NCI-H82 treated with DMSO at 0.1 percent for 48 hours (cell line): ENCODE measurements around the gene EHMT2.
"Not testable (repeated sequence)": the region's sequence is repeated elsewhere in the genome, so short reads cannot be mapped to it uniquely, and the experiment has no call there.

Experiments
- DNase-seq: peaks from one replicate; lab custom pipeline; 2025; ENCODE audit not compliant: unreplicated experiment; lab: John Stamatoyannopoulos, UW

EHMT2 gene

DNA sequence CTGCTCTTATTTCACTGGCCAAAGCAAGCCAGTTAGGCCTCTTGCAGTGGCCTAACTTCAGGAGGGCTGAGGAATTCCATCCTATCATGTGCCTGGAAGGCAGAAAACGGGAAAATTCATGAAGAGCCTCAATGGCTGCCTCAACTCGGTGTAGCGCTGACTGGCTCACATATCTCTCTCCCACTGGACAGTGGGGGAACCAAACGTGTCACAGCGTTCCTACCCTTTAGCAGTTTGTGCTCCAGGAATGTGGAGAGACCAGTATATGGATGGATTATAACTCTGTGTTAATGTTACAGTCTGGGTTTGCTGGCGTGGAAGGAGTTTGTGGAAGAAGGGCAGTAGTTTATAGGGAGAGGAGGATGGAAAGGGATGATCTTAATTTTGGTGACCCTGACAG is 18.3 kb upstream of the EHMT2 start:
- DNase-seq: no peak

DNA sequence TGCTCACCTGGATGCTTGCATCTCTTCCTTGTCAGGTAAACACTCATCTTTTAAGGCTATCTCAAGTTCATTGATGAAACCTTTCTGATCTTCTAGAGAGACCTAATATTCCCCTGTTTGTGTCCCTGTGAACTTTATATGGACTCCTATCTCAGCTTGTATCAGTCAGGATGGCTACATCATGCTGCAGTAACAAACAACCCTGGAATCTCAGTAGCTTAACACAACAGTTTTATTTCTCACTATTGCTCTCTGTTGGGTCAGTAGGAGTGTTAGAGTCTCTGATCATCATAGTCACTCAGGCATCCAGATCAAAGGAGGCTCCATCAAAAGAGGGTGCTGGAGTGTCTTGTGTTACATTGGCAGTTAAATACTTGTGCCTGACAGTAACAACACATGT is 17.9 kb upstream of the EHMT2 start:
- DNase-seq: no peak

GRCh38 chr6:31911826-31912585 is 14.5 kb upstream of the EHMT2 start:
- no peak for DNase-seq

GRCh38 chr6:31909298-31909697 is 11.8 kb upstream of the EHMT2 start:
- not testable (repeated sequence) for DNase-seq

GRCh38 chr6:31908791-31909190 is 11.3 kb upstream of the EHMT2 start:
- no peak for DNase-seq

DNA sequence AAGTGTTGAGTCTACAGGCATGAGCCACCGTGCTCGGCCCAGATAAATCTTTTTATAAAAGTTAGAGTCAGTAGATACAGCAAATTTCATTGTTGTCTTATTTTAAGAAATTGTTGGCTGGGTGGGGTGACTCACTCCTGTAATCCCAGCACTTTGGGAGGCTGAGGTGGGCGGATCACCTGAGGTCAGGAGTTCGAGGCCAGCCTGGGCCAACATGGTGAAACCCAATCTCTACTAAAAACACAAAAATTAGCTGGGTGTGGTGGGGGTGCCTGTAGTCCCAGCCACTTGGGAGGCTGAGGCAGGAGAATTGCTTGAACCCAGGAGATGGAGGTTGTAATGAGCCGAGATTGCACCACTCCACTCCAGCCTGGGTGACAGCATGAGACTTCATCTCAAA is 10.8 kb upstream of the EHMT2 start:
- not testable (repeated sequence) for DNase-seq

DNA sequence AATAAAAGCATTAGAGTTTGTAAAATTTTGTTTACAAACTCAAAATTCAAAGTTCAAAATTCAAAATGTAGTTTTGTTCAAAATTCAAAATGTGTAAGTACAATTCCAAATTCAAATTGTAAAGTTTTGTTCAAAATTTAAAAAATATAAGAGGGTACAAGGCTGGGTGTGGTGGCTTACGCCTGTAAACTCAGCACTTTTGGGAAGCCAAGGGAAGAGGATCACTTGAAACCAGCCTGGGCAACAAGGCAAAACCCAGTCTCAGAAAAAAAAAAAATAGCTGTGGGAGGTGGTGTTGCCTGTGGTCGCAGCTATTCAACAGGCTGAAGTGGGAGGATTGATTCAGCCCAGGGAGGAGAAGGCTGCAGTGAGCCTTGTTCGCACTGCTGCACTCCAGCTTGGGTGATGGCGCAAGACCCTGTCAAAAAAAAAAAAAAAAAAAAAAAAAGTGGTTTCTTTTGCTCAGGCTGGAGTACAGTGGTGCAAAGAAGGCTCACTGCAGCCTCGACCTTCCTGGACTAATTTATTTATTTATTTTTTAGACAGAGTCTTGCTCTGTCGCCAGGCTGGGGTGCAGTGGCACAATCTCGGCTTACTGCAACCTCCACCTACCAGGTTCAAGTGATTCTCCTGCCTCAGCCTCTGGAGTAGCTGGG is 9.8 kb upstream of the EHMT2 start:
- DNase-seq: no peak

GRCh38 chr6:31906727-31907126 is 9.2 kb upstream of the EHMT2 start:
- DNase-seq: not testable (repeated sequence)

DNA sequence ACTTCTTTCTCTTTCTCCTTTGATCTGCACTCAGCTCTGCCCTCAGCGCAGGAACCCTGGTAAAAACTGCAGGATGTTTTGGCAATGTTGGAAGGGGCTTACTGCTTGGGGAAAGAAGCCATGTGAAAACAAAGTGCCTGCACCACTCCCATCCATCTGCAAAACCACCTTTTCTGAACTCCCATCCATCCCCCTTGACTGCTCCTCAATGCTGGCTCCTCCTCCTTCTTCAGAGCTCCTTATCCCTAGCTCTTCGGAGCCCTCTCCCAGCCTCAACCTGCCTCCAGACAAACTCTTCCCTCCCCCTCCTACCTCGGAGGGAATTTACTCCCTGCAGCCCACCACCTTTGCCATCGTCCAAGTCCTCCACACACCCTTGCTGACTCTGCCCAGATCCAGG is 8.6 kb upstream of the EHMT2 start:
- no peak for DNase-seq

DNA sequence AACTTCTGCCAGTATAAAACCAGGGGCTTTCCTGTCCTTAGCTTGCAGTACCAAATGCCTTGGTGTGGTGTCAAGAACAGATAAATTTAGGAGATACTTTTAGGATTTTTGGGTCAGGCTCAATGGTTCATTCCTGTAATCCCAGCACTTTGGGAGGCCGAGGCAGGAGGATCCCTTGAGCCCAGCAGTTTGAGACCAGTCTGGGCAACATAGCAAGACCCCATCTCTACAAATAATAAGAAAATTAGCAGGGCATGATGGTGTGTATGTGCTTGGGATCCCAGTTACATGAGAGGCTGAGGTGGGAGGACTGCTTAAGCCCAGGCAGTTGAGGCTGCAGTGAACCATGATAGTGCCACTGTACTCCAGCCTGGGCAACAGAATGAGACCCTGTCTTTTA is 7.5 kb upstream of the EHMT2 start:
- DNase-seq: no peak

- DNase-seq: no peak
These were observed 6.5 kb upstream of the EHMT2 start for GRCh38 chr6:31903957-31904356.

DNA sequence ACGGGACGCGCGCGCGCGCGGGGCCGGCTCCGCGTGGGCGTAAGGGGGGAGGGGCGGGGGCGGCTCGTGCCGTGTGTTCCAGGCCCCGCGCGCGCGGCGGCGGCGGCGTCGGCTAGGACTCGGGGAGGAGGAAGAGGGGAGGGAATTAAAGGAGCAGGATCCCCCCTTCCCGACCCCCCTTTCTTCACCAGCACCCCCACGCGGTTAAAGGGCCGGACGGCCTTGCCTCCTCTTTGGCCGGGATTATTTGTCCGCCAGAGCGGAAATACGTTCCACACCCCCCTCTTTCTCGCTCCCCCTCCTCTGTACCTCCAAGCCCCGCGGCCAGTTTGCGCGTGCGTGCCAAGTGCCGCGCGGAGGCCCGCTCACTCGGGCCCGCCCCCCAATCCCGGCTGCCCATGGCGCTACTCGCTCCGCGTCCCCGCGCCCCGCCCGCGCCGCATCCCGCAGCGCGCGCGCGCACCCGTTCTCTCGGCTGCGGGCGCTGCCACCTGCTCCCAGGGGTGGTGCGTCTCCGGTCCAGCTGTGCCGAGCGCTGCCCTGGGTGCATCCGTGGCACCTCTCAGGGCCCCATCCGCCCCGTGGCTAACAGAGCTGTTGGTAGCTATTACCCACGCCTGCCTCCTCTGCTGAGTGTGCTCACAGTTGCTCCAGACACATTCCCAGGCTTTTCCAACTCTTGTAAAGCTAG is 4.6 kb upstream of the EHMT2 start, which contains the start of gene ZBTB12:
ZBTB12 (minus strand) TSS at position 134 of the 691 bp plus-strand sequence. CDS start 781 bp downstream, outside the sequence.
- peak; percentile 89 for DNase-seq

GRCh38 chr6:31901415-31901952 is 4.0 kb upstream of the EHMT2 start:
- no peak for DNase-seq

DNA sequence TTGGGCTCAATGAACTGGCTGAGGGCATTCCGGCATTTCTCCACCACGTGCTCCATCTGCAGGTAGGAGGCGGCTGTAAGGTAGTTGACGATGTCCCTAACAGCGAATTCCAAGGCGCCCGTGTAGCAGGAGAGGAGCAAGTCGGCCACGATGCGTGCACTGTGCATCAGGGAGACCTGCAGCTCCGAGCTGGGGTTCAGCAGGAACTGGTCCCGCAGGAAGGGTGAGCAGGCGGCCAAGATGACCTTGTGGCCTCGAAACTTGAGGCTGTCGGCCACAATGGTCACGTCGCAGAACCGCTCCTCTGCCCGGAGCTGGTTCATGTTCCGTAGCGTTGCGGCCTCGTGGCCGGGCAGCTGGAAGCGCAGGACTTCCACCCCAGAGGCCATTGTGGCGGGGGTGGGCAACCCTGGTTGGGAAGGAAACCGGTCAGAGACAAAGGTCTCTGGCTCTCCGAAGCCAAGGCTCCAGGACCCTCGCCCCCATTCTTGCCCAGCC is 3.5 kb upstream of the EHMT2 start:
- DNase-seq: no peak

DNA sequence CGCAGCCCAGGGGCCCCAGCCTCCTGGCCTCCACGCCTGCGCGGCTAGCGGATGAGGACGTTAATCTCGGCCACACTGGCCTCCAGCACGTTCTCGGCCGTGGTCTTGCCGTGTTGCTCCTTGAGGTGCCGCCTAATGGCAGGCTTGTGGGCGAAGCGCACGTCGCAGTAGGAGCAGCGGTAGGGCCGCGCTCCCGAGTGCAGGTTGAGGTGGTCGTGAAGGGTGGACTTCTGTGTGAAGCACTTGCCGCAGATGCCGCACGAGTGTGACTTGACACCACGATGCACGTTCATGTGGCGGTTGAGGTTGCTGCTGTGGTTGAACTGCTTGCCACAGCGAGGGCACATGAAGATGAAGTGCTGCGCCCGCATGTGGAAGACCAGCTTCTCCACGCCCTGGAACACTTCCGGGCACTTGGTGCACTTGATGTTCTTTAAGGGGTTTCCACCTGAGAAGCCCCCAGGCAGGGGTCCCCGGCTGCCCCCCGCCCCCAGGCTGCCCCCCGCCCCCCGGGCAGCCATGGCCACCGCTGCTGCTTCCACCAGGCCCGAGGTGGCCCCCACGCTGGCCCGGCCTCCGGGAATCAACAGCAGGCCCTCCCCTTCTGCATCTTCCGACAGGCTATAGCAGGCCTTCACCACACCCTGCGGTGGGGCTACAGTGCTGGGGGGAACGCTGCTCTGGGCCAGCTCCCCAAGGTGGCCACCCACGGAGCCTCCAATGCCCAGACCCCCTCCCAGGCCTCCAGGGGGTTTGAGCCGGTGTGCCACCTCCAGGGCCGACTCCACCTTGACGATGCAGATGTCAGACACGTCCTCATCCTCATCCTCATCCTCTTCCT is 2.6 kb upstream of the EHMT2 start:
- DNase-seq: no peak

DNA sequence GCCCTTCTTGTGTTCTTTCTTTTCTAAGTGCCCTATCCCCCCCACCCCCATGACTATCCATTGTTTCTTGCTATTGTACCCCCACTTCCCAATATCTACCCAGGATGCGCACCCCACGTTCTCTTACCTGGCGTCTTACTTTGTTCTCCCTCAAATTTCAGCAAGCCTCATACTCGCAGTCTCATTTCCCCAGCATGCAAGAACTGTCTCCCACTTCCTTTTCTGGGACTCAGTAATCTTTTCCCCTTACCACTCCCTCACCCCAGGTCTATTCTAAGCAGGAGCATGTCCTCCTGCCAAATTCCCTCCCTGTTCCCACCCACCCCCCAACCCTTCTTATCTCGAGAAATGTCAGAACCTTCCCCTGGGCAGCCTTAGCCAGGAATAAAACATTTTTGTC is 1.7 kb upstream of the EHMT2 start:
- no peak for DNase-seq

DNA sequence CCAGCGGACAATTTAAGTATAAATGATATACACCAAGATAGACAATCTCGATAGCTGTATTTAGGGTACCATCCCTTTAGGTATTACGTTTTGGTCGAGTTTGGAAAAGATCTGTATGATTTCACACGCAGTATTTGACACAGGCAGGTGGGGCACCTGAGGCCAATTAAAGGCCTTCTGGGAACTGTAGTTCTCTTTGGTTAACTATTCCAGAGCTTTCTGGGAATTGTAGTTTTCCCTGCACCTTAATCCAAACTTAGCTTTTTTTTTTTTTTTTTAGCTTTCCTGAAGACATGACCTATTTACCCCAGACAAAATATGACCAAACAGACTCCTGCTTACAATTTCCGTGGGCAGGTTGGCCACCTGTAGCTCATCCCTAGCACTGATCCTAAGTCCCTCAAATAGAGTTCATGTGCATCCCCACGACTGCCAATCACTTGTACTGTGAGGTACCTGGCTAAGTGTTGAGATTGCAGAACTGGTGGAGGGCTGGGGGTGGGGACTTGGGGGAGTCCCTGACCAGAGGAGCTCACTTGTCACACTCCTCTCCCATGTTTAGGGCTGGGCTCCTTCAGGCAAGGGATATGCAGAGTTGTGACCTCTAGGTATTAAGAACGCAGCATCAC is 999 bp upstream of the EHMT2 start:
- DNase-seq: peak; percentile 63

- no peak for DNase-seq
These were observed 464 bp downstream of the EHMT2 start for GRCh38 chr6:31896856-31897611.

DNA sequence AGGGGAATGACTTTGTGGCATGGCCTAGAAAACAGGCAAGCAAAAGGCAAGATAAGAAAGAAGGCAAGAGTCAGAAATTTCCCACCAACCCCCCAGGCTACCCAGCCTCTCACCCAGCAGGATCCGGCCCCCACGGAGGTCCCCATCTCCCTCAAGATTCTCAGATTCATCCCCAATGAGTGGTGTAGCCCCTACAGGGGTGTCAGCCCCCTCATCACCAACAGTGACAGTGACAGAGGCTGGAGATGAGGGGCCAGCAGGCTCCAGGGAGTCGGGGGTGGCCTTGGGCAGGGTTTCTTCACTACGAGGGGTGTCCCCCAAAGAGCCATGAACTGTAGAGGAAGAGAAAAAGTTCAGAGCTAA is 1.0 kb downstream of the EHMT2 start:
- no peak for DNase-seq

- no peak for DNase-seq
These were observed 4.7 kb downstream of the EHMT2 start for GRCh38 chr6:31892821-31893220.
